ENCODE results near the gene GBE1.
"Not testable (repeated sequence)": the region's sequence is repeated elsewhere in the genome, so short reads cannot be mapped to it uniquely, and the experiment has no call there.

GBE1 gene

GRCh38 chr3:81518945-81519344, 242.5 kb downstream of the GBE1 start:
- no peak for DNase-seq

- DNase-seq: no peak
Measured at GRCh38 chr3:81516042-81516441, 245.4 kb downstream of the GBE1 start.

GRCh38 chr3:81513591-81513990, 247.9 kb downstream of the GBE1 start:
- DNase-seq: peak; percentile 32

- no peak for DNase-seq
Measured at GRCh38 chr3:81503026-81503425, 258.4 kb downstream of the GBE1 start.

- no peak for DNase-seq
Measured at GRCh38 chr3:81502236-81502635, 259.2 kb downstream of the GBE1 start.

GRCh38 chr3:81500039-81500438, 261.4 kb downstream of the GBE1 start:
- no peak for DNase-seq

GRCh38 chr3:81497572-81498251, 263.7 kb downstream of the GBE1 start:
- no peak for DNase-seq

- DNase-seq: no peak
Measured at GRCh38 chr3:81496407-81497104, 264.9 kb downstream of the GBE1 start.

- DNase-seq: not testable (repeated sequence)
Measured at GRCh38 chr3:81492471-81492870, 269.0 kb downstream of the GBE1 start.

GRCh38 chr3:81492040-81492439, 269.4 kb downstream of the GBE1 start:
- DNase-seq: no peak

- peak; percentile 75 for DNase-seq
Measured at GRCh38 chr3:81490541-81491288, 270.7 kb downstream of the GBE1 start.

- no peak for DNase-seq
Measured at GRCh38 chr3:81485444-81485865, 276.0 kb downstream of the GBE1 start.

GRCh38 chr3:81484520-81484919, 276.9 kb downstream of the GBE1 start:
- no peak for DNase-seq

GRCh38 chr3:81483046-81483445, 278.4 kb downstream of the GBE1 start:
- no peak for DNase-seq

- no peak for DNase-seq
Measured at GRCh38 chr3:81477740-81478139, 283.7 kb downstream of the GBE1 start.

GRCh38 chr3:81476692-81477091, 284.8 kb downstream of the GBE1 start:
- DNase-seq: no peak

GRCh38 chr3:81472600-81473362, 288.7 kb downstream of the GBE1 start:
- DNase-seq: no peak

- no peak for DNase-seq
Measured at GRCh38 chr3:81470524-81471278, 290.7 kb downstream of the GBE1 start.

- DNase-seq: no peak
Measured at GRCh38 chr3:81468391-81468790, 293.1 kb downstream of the GBE1 start.

GRCh38 chr3:81466201-81466560, 295.3 kb downstream of the GBE1 start:
- no peak for DNase-seq

GRCh38 chr3:81465510-81466200, 295.8 kb downstream of the GBE1 start:
- DNase-seq: no peak

- no peak for DNase-seq
Measured at GRCh38 chr3:81463781-81464180, 297.7 kb downstream of the GBE1 start.
